Heart right ventricle (tissue), 16 donors: ENCODE data around the gene CYP2S1. TPM values are rescaled to one million over a fixed set of nuclear protein-coding genes. Genes with fewer than 3 reads are reported as not detected.
A peak's percentile ranks its signal among the peaks of the same experiment; 100 is the strongest.
"Not testable (repeated sequence)": the region's sequence is repeated elsewhere in the genome, so short reads cannot be mapped to it uniquely, and the experiment has no call there.

Experiments used
- ATAC-seq, 8 donors: fragments of 200-7000 bp; cut with Tn5 transposase; one replicate each; pipeline ENCODE4 v1.9.1; 2020; ENCODE audit warnings: mild to moderate bottlenecking in 8 of 8, moderate library complexity in 8 of 8, moderate number of reproducible peaks in 1 of 8
- DNase-seq, 2 donors: peaks; one replicate each; pipeline ENCODE4 v3.0.0-alpha.2; 2020
- H3K27ac ChIP-seq, 10 donors: fragments of 200-600 bp; sonication (generic) in 2 of 10; one replicate each; pipeline versions ENCODE4 v1.5.0 to v1.8.0; 2020 to 2022; ENCODE audit warnings: mild to moderate bottlenecking in 3 of 10
- H3K27me3 ChIP-seq, 7 donors: fragments of 200-600 bp; one replicate each; pipeline ENCODE4 v1.8.0; 2021 to 2022; ENCODE audit warnings: mild to moderate bottlenecking in 2 of 7
- H3K36me3 ChIP-seq, 9 donors: fragments of 200-600 bp; sonication (generic) in 1 of 9; one replicate each; pipeline versions ENCODE4 v1.5.0 to v1.8.0; 2020 to 2022; ENCODE audit warnings: mild to moderate bottlenecking in 2 of 9
- H3K4me1 ChIP-seq, 9 donors: fragments of 200-600 bp; sonication (generic) in 1 of 9; one replicate each; pipeline versions ENCODE4 v1.5.0 to v1.8.0; 2020 to 2022; ENCODE audit warnings: mild to moderate bottlenecking in 4 of 9
- H3K4me3 ChIP-seq, 10 donors: fragments of 200-600 bp; sonication (generic) in 2 of 10; one replicate each; pipeline versions ENCODE4 v1.5.0 to v1.8.0; 2020 to 2022; ENCODE audit warnings: mild to moderate bottlenecking in 7 of 10, moderate library complexity in 2 of 10
- H3K9me3 ChIP-seq, 11 donors: fragments of 200-600 bp in 10 of 11; sonication (generic) in 2 of 11; one replicate each; pipeline versions ENCODE4 v1.5.0 to v1.8.0; 2013 to 2022; ENCODE audit warnings: mild to moderate bottlenecking in 2 of 11, control low read depth in 1 of 11, moderate library complexity in 1 of 11
- CTCF ChIP-seq, 9 donors: fragments of 200-600 bp; sonication (generic) in 2 of 9; IDR thresholded peaks; one replicate each; pipeline versions ENCODE4 v1.5.0 to v1.8.0; 2021 to 2022; ENCODE audit warnings: antibody characterized with exemption in 9 of 9, mild to moderate bottlenecking in 5 of 9, moderate library complexity in 1 of 9
- WGBS, 2 donors: extraction: QIAGEN DNeasy Blood & Tissue Kit; methylation state at CpG; one replicate each; pipeline ENCODE4 v1.1.7; 2013; ENCODE audit warnings: inconsistent platforms in 1 of 2; 5-methylcytosine and 5-hydroxymethylcytosine counted together
- intact Hi-C, 10 donors: fragments of 100-400 bp; cut with DNase I; formaldehyde crosslinking; loops; one replicate each; pipeline versions ENCODE4 v1.11.1 to v1.14.2; 2022
- polyA plus RNA-seq, 2 donors: library from polyadenylated mRNA; stranded (reverse); fragments of 200-250 nt; gene quantifications; one replicate each; pipeline ENCODE4 v1.2.3, GENCODE V29; 2013
- total RNA-seq, 10 donors: library from RNA; stranded (reverse); fragmentation: NEBNext Ultra II Directional in 3 of 10; extraction: Animal tissue kit (Norgen Biotek cat#: 25700) in 3 of 10; gene quantifications; one replicate each; pipeline versions ENCODE4 v1.2.1 to v1.2.4, GENCODE V29; 2021 to 2023
- donor health status: Arrhythmogenic right ventricular cardiomyopathy.
- donor health status: ischemic (EF 13 %, LVEDD 7.1; RV severe dilation, severe dysfunction).
- donor health status: healthy with polysubstance abuse.
- donor health status: DM: no; HTN: yes; CAD: no.
- donor health status: DM: no; HTN: no; CAD: no.
- donor health status: ischemic (EF 25% LVEDD 6.9; RV normal size, moderate dysfunction).
- donor health status: ischemic (EF 25% LVEDD 5.7; RV mildly dilated, moderate dysfunction).
- donor health status: healthy.
- donor health status: DM: yes; HTN: yes; CAD: no.
- donor health status: Ischemic cardiomyopathy.
- donor health status: ischemic (EF 35%, LVEDD 5.7; RV mildly dilated, moderate dysfunction).
- donor health status: nonischemic (EF 11% LVEDD 7.7; RV severe dilation, severe dysfunction).
- donor health status: DM: yes; HTN: yes; CAD: no.
- donor health status: PGD.
- donor health status: ischemic (EF 29% LVEDD 5.4; RV normal size, mild dysfunction).
- donor health status: nonischemic (EF 23%, LVEDD 6.1; RV moderate dilation, normal function).

Gene CYP2S1
- total and polyA plus RNA-seq, 12 donors = 0.29 to 1.1 (median 0.44) TPM; not detected in 5

DNA sequence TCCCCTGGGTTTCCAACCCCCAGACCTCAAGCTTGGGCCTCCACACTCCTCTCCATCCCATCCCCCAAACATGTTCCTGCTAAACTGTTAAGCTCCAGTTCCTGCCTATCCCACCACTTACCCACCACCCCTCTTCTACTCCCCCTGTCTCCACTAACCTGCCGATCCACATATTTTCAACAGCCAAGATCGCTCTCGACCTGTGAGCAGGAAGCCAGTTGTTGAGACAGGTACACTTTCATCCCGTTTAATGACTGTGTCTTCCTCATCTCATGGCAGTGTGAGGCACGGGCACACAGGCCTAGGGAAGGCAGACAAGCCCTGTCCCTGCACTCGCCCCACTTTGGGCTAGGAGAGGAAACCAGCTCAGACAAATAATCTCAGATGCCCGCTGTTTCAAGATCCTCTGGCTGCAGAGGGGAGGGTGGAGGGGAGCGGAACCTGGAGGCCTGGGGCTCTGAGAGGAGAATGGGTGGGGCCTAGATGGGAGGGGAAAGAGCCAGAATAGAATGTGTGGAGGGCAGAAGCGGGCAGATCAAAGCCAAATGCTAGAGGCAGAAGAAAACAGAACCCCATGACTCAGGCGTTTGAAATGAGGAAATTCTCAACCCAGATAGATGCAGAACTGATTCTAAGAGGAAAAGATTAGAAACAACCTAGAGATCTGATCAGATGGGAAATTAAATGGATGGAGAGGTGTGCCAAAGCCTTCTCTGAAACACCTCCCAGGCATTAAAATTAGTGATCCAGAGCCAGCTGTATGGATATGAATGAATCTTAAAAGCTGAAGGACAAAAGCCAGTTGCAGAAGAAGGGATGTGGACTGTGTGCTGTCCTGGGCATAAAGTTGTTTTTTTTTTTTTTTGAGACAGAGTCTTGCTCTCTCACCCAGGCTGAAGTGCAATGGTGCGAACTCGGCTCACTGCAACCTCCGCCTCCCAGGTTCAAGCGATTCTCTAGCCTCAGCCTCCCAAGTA is 16.9 kb upstream of the CYP2S1 start:
- Histone ChIP-seq H3K27ac (peak overlapping the region in 1 of 10 donors; percentile 69), H3K4me3 (peak overlapping the region in 1 of 10 donors; percentile 31), H3K9me3 (no peaks in the 10 kb centered on the region), H3K36me3 (no peaks in the 10 kb centered on the region), H3K4me1 (peaks cover 0 to 18% (median 0%) of the 10 kb centered on the region in 9 donors), H3K27me3 (peaks cover 0 to 11% (median 4%) of the 10 kb centered on the region in 7 donors)
- DNase-seq (no peak), ATAC-seq (peak in 6 of 8 donors; percentile 38 to 82 (median 64))
- no peak for TF ChIP-seq CTCF (IDR thresholded peaks at IDR 0.05)
- intact Hi-C loops = no loop called here
- WGBS, 2 donors = 32 to 35% methylated on average over 14 of the region's 14 CpGs

- H3K9me3 ChIP-seq, H3K27ac ChIP-seq, H3K36me3 ChIP-seq, H3K4me3 ChIP-seq, intact Hi-C loops, ATAC-seq, DNase-seq: not testable (repeated sequence)
- 94 to 97% methylated on average over 6 to 32 of the region's 34 CpGs for WGBS, 2 donors
- Histone ChIP-seq H3K4me1 (peaks cover 0 to 17% (median 0%) of the 10 kb centered on the region in 9 donors), H3K27me3 (peaks cover 0 to 15% (median 0%) of the 10 kb centered on the region in 7 donors)
Observed at GRCh38 chr19:41180173-41180572, 12.8 kb upstream of the CYP2S1 start.

GRCh38 chr19:41186971-41187883 is 5.8 kb upstream of the CYP2S1 start:
- no peaks in the 10 kb centered on the region for H3K36me3 ChIP-seq
- 63 to 64% methylated on average over 8 of the region's 8 CpGs for WGBS, 2 donors
- no peaks in the 10 kb centered on the region for H3K9me3 ChIP-seq
- no peak for ATAC-seq
- H3K27me3 ChIP-seq = peaks cover 0 to 55% (median 51%) of the 10 kb centered on the region in 7 donors
- peaks cover 0 to 1% (median 0%) of the 10 kb centered on the region in 9 donors for H3K4me1 ChIP-seq
- TF ChIP-seq CTCF (IDR thresholded peaks at IDR 0.05) = no peak
- intact Hi-C loops = no loop called here
- H3K27ac ChIP-seq = no peak overlapping the region
- no peak for DNase-seq
- H3K4me3 ChIP-seq = no peak overlapping the region

- Histone ChIP-seq H3K9me3 (no peaks in the 10 kb centered on the region), H3K4me3 (no peak overlapping the region), H3K27ac (no peak overlapping the region), H3K4me1 (peaks cover 0 to 8% (median 2%) of the 10 kb centered on the region in 9 donors), H3K27me3 (peaks cover 0 to 57% (median 55%) of the 10 kb centered on the region in 7 donors), H3K36me3 (no peaks in the 10 kb centered on the region)
- intact Hi-C loops = no loop called here
- ATAC-seq (no peak), DNase-seq (no peak)
- 81 to 83% methylated on average over 3 of the region's 3 CpGs for WGBS, 2 donors
- no peak for TF ChIP-seq CTCF (IDR thresholded peaks at IDR 0.05)
Observed at GRCh38 chr19:41187884-41188279, 5.1 kb upstream of the CYP2S1 start.
